ENCODE measurements around the gene CERT1.
"Not testable (repeated sequence)": the region's sequence is repeated elsewhere in the genome, so short reads cannot be mapped to it uniquely, and the experiment has no call there.

Gene CERT1

GRCh38 chr5:75534734-75535133, 23.3 kb upstream of the CERT1 start:
- DNase-seq (ENCODE audit: low read depth) = no peak
- no peak for TF ChIP-seq CTCF (conservative IDR thresholded peaks at IDR 0.05; ENCODE audit: low read depth, low read length)
- H3K4me3 ChIP-seq (ENCODE audit: low read length) = no peak overlapping the region

- DNase-seq (ENCODE audit: low read depth); H3K4me3 ChIP-seq (ENCODE audit: low read length): not testable (repeated sequence)
Measured at GRCh38 chr5:75533716-75534115, 22.3 kb upstream of the CERT1 start.

GRCh38 chr5:75532190-75532589, 20.8 kb upstream of the CERT1 start:
- TF ChIP-seq CTCF (conservative IDR thresholded peaks at IDR 0.05; ENCODE audit: low read depth, low read length) = no peak
- DNase-seq (ENCODE audit: low read depth) = no peak
- no peak overlapping the region for H3K4me3 ChIP-seq (ENCODE audit: low read length)

GRCh38 chr5:75529185-75529584, 17.8 kb upstream of the CERT1 start:
- DNase-seq (ENCODE audit: low read depth) = no peak
- no peak overlapping the region for H3K4me3 ChIP-seq (ENCODE audit: low read length)
- TF ChIP-seq CTCF (conservative IDR thresholded peaks at IDR 0.05; ENCODE audit: low read depth, low read length) = no peak

- TF ChIP-seq CTCF (conservative IDR thresholded peaks at IDR 0.05; ENCODE audit: low read depth, low read length) = no peak
- no peak overlapping the region for H3K4me3 ChIP-seq (ENCODE audit: low read length)
Measured at GRCh38 chr5:75526070-75526469, 14.6 kb upstream of the CERT1 start.

GRCh38 chr5:75525344-75525743, 13.9 kb upstream of the CERT1 start:
- H3K4me3 ChIP-seq (ENCODE audit: low read length) = no peak overlapping the region
- no peak for TF ChIP-seq CTCF (conservative IDR thresholded peaks at IDR 0.05; ENCODE audit: low read depth, low read length)
- no peak for DNase-seq (ENCODE audit: low read depth)

More at GRCh38 chr5:75526070-75526469, 14.6 kb upstream of the CERT1 start:
- no peak for DNase-seq (ENCODE audit: low read depth)

GRCh38 chr5:75524591-75524990, 13.2 kb upstream of the CERT1 start:
- TF ChIP-seq CTCF (conservative IDR thresholded peaks at IDR 0.05; ENCODE audit: low read depth, low read length) = no peak
- DNase-seq (ENCODE audit: low read depth) = no peak
- no peak overlapping the region for H3K4me3 ChIP-seq (ENCODE audit: low read length)

- no peak for TF ChIP-seq CTCF (conservative IDR thresholded peaks at IDR 0.05; ENCODE audit: low read depth, low read length)
- no peak overlapping the region for H3K4me3 ChIP-seq (ENCODE audit: low read length)
- no peak for DNase-seq (ENCODE audit: low read depth)
Measured at GRCh38 chr5:75524071-75524470, 12.6 kb upstream of the CERT1 start.
